D721Med (cell line): ENCODE data around the gene SPANXN3.
"Not testable (repeated sequence)": the region's sequence is repeated elsewhere in the genome, so short reads cannot be mapped to it uniquely, and the experiment has no call there.

Source experiments
- DNase-seq: peaks from one replicate; pipeline ENCODE4 v3.0.0; 2011; ENCODE audit warnings: low spot score; ENCODE audit not compliant: insufficient read length
- FAIRE-seq: peaks from 2 replicates; lab custom pipeline; 2011; peaks lifted over from hg19 to GRCh38; lab: Jason Lieb, UNC
- TF ChIP-seq, protein P1 (sequence below): IDR thresholded peaks from 2 replicates; pipeline ENCODE4 v1.5.1; 2012; ENCODE audit warnings: mild to moderate bottlenecking, control low read depth; ENCODE audit not compliant: insufficient read depth; ENCODE audit errors: missing control alignments

The SPANXN3 gene, protein sequence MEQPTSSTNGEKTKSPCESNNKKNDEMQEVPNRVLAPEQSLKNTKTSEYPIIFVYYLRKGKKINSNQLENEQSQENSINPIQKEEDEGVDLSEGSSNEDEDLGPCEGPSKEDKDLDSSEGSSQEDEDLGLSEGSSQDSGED

DNA sequence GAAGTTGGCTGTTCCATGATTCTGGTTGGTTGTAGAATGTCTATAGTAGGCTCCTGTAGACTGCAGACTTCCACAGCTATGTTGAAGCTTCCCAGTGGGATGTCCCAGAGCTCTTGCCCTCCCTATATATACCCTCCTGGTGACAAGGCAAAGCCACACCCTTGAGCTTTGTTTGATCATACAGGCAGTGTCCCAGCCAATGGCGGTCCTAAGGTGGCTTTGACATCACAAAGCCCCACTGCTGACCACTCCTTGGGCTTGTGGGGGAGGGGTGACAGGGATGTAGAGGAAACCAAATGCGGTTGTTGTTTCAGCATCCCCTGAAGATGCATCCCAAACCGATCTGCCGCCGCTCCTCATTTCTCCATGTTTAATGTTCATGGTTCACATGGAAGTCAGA, at the start of gene SPANXN3:
TSS of gene SPANXN3 (minus strand) at position 101 of the 400 bp plus-strand sequence. CDS start at position 17, 84 bp downstream.
- FAIRE-seq, DNase-seq: not testable (repeated sequence)

DNA sequence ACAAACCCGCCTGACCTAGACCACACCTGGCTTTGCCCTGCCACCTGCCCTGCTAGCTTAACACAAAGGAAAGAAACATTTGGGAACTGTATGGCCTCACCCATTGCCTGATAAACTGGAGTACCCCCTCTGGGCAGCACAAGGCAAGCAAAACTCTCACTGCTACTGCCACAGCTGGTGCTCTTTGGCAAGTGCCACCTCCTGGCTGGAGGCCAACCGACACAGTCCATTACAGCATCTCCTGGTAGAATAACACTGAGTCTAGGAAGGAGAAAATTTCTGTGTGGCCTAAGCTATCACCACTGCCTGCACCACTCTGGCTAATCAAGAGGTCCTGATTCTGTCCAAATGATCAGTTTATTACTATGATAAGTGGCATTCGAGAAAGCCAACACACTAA, 18.9 kb upstream of the SPANXN3 start:
- DNase-seq (no peak), FAIRE-seq (no peak)
- TF ChIP-seq, protein P1, sequence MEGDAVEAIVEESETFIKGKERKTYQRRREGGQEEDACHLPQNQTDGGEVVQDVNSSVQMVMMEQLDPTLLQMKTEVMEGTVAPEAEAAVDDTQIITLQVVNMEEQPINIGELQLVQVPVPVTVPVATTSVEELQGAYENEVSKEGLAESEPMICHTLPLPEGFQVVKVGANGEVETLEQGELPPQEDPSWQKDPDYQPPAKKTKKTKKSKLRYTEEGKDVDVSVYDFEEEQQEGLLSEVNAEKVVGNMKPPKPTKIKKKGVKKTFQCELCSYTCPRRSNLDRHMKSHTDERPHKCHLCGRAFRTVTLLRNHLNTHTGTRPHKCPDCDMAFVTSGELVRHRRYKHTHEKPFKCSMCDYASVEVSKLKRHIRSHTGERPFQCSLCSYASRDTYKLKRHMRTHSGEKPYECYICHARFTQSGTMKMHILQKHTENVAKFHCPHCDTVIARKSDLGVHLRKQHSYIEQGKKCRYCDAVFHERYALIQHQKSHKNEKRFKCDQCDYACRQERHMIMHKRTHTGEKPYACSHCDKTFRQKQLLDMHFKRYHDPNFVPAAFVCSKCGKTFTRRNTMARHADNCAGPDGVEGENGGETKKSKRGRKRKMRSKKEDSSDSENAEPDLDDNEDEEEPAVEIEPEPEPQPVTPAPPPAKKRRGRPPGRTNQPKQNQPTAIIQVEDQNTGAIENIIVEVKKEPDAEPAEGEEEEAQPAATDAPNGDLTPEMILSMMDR, result no peak

DNA sequence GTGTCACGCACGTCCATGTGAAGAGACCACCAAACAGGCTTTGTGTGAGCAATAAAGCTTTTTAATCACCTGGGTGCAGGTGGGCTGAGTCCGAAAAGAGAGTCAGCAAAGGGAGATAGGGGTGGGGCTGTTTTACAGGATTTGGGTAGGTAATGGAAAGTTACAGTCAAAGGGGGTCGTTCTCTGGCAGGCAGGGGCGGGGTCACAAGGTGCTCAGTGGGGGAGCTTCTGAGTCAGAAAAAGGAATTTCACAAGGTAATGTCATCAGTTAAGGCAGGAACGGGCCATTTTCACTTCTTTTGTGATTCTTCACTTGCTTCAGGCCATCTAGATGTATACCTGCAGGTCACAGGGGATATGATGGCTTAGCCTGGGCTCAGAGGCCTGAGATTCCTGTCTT, 15.1 kb downstream of the SPANXN3 start:
- DNase-seq, FAIRE-seq: not testable (repeated sequence)

DNA sequence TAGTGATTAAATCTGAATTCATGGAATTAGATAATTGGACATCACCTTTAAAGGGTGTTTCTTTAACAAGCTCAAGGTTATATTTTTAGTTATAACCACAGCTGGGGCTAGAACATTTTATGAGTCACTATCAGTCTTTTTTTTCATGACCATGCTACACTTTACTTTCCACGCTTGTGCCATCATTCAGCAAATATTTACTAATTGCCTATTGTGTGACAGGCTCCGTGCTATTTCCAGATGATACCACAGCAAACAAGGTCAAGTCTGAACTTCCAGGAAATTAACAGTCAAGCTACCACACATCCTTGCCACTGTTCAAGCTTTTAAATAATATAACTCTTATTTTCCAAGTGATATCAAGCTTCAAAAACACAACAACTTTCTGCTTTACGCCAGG, 16.5 kb downstream of the SPANXN3 start:
- TF ChIP-seq, protein P1, result no peak
- DNase-seq (no peak), FAIRE-seq (no peak)

DNA sequence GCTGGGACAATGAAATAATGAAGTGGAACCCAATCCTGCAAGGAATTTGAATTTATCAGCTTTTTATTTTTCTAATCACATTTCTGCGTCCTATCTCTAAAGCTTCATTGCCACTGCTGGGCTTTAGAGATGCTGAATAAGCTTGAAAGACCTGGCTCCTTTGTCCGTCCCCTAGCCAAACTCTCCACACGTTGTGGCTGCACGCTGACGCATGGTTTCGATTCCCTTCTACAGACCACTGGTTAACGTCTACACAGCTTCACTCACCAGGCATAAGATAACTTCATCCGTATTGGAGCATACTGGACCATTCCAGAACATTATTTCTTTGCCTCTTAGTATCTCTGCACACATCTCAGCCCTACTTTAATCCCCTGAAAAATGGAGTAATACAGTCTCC, 31.2 kb downstream of the SPANXN3 start:
- DNase-seq, result no peak
- no peak for FAIRE-seq
- TF ChIP-seq, protein P1, result no peak

DNA sequence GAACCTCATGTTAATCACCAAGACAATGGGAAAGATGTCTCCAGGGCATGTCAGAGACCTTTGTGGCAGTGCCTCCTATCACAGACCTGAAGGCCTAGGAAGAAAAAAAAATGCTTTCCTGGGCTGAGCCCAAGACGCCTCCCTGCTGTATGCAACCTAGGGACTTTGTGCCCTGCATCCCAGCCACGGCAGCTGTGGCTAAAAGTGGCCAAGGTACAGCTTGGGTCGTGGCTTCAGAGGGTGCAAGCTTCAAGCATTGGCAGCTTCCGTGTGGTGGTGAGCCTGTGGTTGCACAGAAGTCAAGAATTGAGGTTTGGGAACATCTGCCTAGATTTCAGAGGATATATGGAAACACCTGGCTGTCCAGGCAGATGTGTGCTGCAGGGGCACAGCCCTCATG, 40.5 kb downstream of the SPANXN3 start:
- FAIRE-seq (no peak), DNase-seq (no peak)
- TF ChIP-seq, protein P1, result no peak

DNA sequence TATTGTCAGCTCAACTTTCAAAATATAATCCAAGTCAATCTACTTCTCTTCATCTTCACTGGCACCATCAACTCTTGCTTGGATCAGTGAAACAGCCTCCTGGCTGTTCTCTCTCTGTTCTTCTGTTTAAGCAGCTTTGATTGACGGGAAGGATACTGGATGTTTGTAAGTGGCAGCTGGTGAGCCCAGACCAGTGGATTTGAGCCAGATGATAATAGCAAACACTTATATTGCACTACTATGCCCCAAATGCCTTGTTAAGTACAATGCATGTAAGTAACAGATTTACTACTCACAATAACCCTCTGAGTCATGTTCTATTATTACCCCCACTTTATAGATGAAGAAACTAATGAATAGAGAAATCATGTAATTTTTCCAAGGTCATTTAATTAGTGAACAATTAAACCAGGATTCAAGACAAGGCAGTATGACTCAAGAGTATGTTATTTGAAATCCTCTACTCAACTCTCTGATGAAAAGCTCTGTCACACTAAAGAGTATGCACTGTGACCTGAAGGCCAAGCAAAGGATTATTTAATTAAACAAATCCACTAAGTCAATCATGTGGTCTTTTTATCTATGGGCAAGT, 44.8 kb downstream of the SPANXN3 start:
- TF ChIP-seq, protein P1, result no peak
- DNase-seq, result no peak
- no peak for FAIRE-seq

DNA sequence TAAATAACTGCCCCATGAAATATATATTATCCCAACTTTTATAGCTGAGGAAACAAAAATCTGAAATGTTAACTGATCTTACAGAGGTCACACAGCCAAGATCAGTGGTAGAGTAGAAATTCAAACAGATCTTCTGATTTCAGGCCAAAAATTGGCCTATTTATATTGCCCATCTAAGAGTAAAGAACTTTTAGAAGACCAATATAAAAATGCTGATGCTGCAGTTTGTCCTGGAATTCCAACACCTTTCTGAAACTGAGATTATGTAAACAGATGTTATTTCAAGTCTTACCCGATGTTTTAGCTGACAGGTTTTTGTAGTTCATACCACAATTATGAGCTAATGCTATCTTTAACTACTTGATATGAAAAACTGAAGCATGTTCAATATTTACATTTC, 51.1 kb downstream of the SPANXN3 start:
- TF ChIP-seq, protein P1, result no peak
- no peak for FAIRE-seq
- DNase-seq, result no peak
